Measurements from ENCODE around the gene SLC36A3.

SLC36A3 gene

DNA sequence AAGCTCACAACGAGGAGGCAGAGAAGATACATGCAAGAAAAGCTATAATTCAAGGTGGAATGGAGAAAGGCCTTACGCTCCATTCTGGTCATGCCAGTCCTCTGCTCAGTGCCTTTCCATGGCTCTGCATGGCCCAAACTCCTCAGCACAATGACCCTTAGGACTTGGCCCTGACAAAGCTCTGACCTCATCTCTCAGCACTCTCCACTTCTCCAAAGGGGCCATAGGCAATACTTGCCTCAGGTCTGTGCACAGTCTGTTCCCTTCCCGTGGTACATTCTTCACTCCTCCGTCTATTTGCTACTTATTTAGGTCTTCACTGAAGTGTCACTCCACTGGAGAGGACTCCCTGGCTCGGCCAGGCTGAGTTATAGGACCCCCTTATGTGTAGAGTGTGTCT lies 24.7 kb downstream of the SLC36A3 start:
- Histone ChIP-seq H3K4me3 (ENCODE audit: low read depth, low read length, poor library complexity, severe bottlenecking) (no peak overlapping the region), H3K27me3 (ENCODE audit: insufficient read depth, low read length) (no peaks in the 10 kb centered on the region), H3F3A (ENCODE audit: insufficient read depth, low read length) (no peaks in the 10 kb centered on the region), H3K36me3 (ENCODE audit: insufficient read depth, low read length) (no peaks in the 10 kb centered on the region), H3K4me2 (ENCODE audit: low read length) (no peak overlapping the region), H3K9me2 (ENCODE audit: low read depth, low read length) (no peaks in the 10 kb centered on the region), H3K79me2 (ENCODE audit: insufficient read depth, low read length) (no peaks in the 10 kb centered on the region), H2AFZ (ENCODE audit: low read length) (no peak overlapping the region), H4K20me1 (ENCODE audit: insufficient read depth, low read length) (no peaks in the 10 kb centered on the region), H3K4me1 (ENCODE audit: insufficient read depth, low read length, severe bottlenecking) (no peaks in the 10 kb centered on the region), H3K9ac (ENCODE audit: low read length) (no peak overlapping the region), H3K27ac (ENCODE audit: low read depth, low read length, poor library complexity, severe bottlenecking) (no peak overlapping the region), H3K9me3 (ENCODE audit: low read length) (no peaks in the 10 kb centered on the region)
- TF ChIP-seq CTCF (IDR thresholded peaks at IDR 0.05; ENCODE audit: low read length) = no peak
- no peak for TF ChIP-seq EZH2 (IDR thresholded peaks at IDR 0.05; ENCODE audit: borderline replicate concordance, low read length)

DNA sequence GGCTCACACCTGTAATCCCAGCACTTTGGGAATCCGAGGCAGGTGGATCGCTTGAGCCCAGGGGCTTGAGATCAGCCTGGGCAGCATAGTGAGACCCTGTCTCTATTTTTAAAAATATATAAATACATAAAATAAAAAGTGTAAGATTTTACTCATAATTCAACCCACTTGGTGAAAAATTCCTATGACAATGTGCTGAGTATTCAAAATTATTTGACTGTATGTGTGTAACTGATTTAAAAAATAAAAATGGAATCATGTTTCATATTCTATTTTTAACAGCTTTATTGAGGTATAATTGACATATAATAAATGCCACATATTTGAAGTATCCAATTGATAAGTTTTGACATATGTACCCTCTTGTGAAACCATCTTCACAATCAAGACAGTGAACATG lies 27.8 kb downstream of the SLC36A3 start:
- H3K4me3 ChIP-seq (ENCODE audit: low read depth, low read length, poor library complexity, severe bottlenecking) = no peak overlapping the region
- no peak overlapping the region for H3K27ac ChIP-seq (ENCODE audit: low read depth, low read length, poor library complexity, severe bottlenecking)
- no peak for TF ChIP-seq EZH2 (IDR thresholded peaks at IDR 0.05; ENCODE audit: borderline replicate concordance, low read length)
- no peak for TF ChIP-seq CTCF (IDR thresholded peaks at IDR 0.05; ENCODE audit: low read length)
- no peaks in the 10 kb centered on the region for H4K20me1 ChIP-seq (ENCODE audit: insufficient read depth, low read length)
- H3K9me2 ChIP-seq (ENCODE audit: low read depth, low read length) = no peaks in the 10 kb centered on the region
- no peaks in the 10 kb centered on the region for H3K27me3 ChIP-seq (ENCODE audit: insufficient read depth, low read length)
- no peaks in the 10 kb centered on the region for H3K4me1 ChIP-seq (ENCODE audit: insufficient read depth, low read length, severe bottlenecking)
- H3K9ac ChIP-seq (ENCODE audit: low read length) = no peak overlapping the region
- H3F3A ChIP-seq (ENCODE audit: insufficient read depth, low read length) = no peaks in the 10 kb centered on the region
- no peak overlapping the region for H2AFZ ChIP-seq (ENCODE audit: low read length)
- peaks cover 7% of the 10 kb centered on the region; the same call in 1 of the 2 replicates for H3K36me3 ChIP-seq (ENCODE audit: insufficient read depth, low read length)
- no peaks in the 10 kb centered on the region for H3K79me2 ChIP-seq (ENCODE audit: insufficient read depth, low read length)
- no peak overlapping the region for H3K4me2 ChIP-seq (ENCODE audit: low read length)
- no peaks in the 10 kb centered on the region for H3K9me3 ChIP-seq (ENCODE audit: low read length)

DNA sequence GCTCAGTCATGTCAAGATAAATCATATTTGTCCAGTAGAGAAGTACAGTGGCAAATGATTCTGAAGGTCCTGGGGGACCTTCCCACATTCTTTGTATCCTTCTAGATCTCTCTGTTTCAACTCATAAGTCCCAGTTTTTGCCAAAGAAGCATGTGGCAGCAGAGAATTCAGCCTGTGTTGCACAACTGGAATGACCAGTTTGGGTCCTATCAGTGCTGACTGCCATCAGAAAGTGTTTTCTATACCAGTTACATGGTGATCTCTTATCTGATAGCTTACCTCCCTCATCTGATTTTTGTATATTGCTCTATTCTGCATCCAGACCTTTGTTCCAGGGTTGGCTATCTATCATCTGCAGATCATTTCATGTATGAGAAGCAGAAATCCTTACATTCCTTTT lies 28.9 kb downstream of the SLC36A3 start:
- Histone ChIP-seq H3K79me2 (ENCODE audit: insufficient read depth, low read length) (no peaks in the 10 kb centered on the region), H3F3A (ENCODE audit: insufficient read depth, low read length) (no peaks in the 10 kb centered on the region), H3K9me3 (ENCODE audit: low read length) (no peaks in the 10 kb centered on the region), H3K9me2 (ENCODE audit: low read depth, low read length) (no peaks in the 10 kb centered on the region), H3K27me3 (ENCODE audit: insufficient read depth, low read length) (no peaks in the 10 kb centered on the region), H3K9ac (ENCODE audit: low read length) (no peak overlapping the region), H3K36me3 (ENCODE audit: insufficient read depth, low read length) (peaks cover 18% of the 10 kb centered on the region), H4K20me1 (ENCODE audit: insufficient read depth, low read length) (no peaks in the 10 kb centered on the region), H3K4me1 (ENCODE audit: insufficient read depth, low read length, severe bottlenecking) (no peaks in the 10 kb centered on the region), H3K4me2 (ENCODE audit: low read length) (no peak overlapping the region), H2AFZ (ENCODE audit: low read length) (no peak overlapping the region), H3K4me3 (ENCODE audit: low read depth, low read length, poor library complexity, severe bottlenecking) (no peak overlapping the region), H3K27ac (ENCODE audit: low read depth, low read length, poor library complexity, severe bottlenecking) (no peak overlapping the region)
- no peak for TF ChIP-seq EZH2 (IDR thresholded peaks at IDR 0.05; ENCODE audit: borderline replicate concordance, low read length)
- TF ChIP-seq CTCF (IDR thresholded peaks at IDR 0.05; ENCODE audit: low read length) = no peak
